Esophagus muscularis mucosa (tissue), 4 donors: Measurements from ENCODE around the gene MAP7.

Experiments
- CTCF ChIP-seq, 3 experiments: fragments of 200-600 bp in 2 of 3; fragments of 450-650 bp in 1 of 3; sonication (generic) in 2 of 3; IDR thresholded peaks; one replicate each; pipeline ENCODE4 v1.5.1; 2017 to 2019; ENCODE audit warnings: antibody characterized with exemption in 3 of 3, mild to moderate bottlenecking in 2 of 3, moderate library complexity in 1 of 3
- EP300 ChIP-seq: sonication (generic); formaldehyde crosslinking; IDR thresholded peaks from one replicate; pipeline ENCODE4 v1.6.1; 2017; ENCODE audit warnings: antibody characterized with exemption
- POLR2A ChIP-seq: fragments of 450-650 bp; IDR thresholded peaks from one replicate; pipeline ENCODE4 v1.6.1; 2017; ENCODE audit warnings: antibody characterized with exemption, moderate library complexity, mild to moderate bottlenecking, low read depth

GRCh38 chr6:136566851-136567250, 16.6 kb upstream of the MAP7 start:
- TF ChIP-seq CTCF (IDR thresholded peaks at IDR 0.05) (no peak), POLR2A (no peak), EP300 (no peak)
